ENCODE results near the gene HSBP1L1. TPM values are rescaled to one million over a fixed set of nuclear protein-coding genes. Genes with fewer than 3 reads are reported as not detected.

HSBP1L1 gene
- total and polyA plus RNA-seq, 2 donors (not counting 1 experiment from before 2014, with no cell fraction given) = 13.4 to 24.6 TPM

DNA sequence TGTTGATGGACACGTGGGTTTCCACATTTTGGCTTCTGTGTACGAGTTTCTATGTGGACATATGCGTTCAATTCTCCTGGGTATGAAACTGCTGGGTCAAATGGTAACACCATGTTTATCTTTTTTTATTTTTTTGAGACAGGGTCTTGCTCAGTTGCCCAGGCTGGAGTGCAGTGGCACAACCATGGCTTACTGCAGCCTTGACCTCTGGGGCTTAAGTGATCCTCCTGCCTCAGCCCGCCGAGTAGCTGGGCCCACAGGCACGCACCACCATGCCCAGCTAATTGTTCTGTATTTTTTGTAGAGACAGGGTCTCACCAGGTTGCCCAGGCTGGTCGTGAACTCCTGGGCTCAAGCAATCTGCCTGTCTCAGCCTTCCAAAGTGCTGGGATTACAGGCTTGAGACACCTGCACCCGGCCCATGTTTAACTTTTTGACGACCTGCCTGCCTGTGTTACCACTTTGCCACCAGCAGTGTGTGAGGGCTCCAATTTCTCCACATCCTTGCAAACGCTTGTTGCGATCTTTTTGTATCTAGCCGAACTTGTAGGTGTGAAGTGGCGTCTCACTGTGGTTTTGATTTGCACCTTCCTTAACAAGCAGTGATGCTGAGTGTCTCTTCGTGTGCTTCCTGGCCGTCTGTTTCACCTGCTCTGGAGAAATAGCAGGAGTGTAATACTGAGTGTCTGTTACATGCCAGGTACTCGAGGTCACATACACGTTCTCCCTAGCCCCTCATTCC is 6.9 kb downstream of the HSBP1L1 start:
- no peak overlapping the region for H3K4me3 ChIP-seq (replicated peaks in 1 of 4; ENCODE audit: control extremely low read depth in 1 of 4, insufficient read depth in 1 of 4, low read depth in 3 of 4, low read length in 4 of 4)
- TF ChIP-seq CTCF (conservative IDR thresholded peaks at IDR 0.05 in 1 of 2, IDR thresholded peaks at IDR 0.05 in 1 of 2; ENCODE audit: low read depth in 1 of 2, low read length in 2 of 2) = no peak
- TF ChIP-seq EZH2 (IDR thresholded peaks at IDR 0.05; ENCODE audit: low read length, missing control alignments) = no peak
- H3K27ac ChIP-seq (ENCODE audit: insufficient read depth, low read length) = no peak overlapping the region
- H4K20me1 ChIP-seq (ENCODE audit: control insufficient read depth, extremely low read depth, insufficient read depth, low read length) = no peaks in the 10 kb centered on the region
- no peaks in the 10 kb centered on the region for H3K9me3 ChIP-seq (ENCODE audit: control insufficient read depth, insufficient read depth, low read depth, low read length)
- DNase-seq (ENCODE audit: low read depth in 2 of 2) = no peak
- H3K4me2 ChIP-seq (ENCODE audit: extremely low read depth, insufficient read depth, low read length) = no peak overlapping the region
- peaks cover 23% of the 10 kb centered on the region for H3K79me2 ChIP-seq (ENCODE audit: control insufficient read depth, insufficient read depth, low read length)
- H3K4me1 ChIP-seq (ENCODE audit: control insufficient read depth, extremely low read depth, insufficient read depth, low read length) = no peaks in the 10 kb centered on the region
- H2AFZ ChIP-seq (ENCODE audit: low read length) = no peak overlapping the region
- H3K27me3 ChIP-seq (ENCODE audit: control insufficient read depth, insufficient read depth, low read length) = no peaks in the 10 kb centered on the region
- peaks cover 16% of the 10 kb centered on the region for H3K36me3 ChIP-seq (ENCODE audit: control insufficient read depth, insufficient read depth, low read length)
- no peak overlapping the region for H3K9ac ChIP-seq (ENCODE audit: insufficient read depth, low read length)

DNA sequence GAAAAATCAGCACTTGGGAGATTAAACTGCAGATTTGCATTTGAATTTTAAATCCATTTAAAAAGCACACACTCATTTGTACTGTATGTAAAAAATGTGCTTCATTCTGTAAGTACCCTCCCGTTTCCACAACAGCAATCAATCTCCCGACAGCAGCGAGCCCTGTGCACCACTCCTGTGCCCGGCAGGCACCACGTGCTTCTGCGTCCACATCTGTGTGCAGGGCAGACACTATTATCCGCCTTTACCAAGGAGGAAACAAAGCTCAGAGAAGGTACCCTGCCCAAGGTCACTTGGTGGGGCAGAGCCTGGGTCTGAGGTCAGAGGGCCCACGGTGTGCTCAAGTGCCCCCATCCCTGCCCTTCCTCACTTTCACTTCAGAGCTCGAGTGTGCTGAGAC is 7.5 kb downstream of the HSBP1L1 start:
- H3K9ac ChIP-seq (ENCODE audit: insufficient read depth, low read length) = no peak overlapping the region
- DNase-seq (ENCODE audit: low read depth in 2 of 2) = no peak
- TF ChIP-seq CTCF (conservative IDR thresholded peaks at IDR 0.05 in 1 of 2, IDR thresholded peaks at IDR 0.05 in 1 of 2; ENCODE audit: low read depth in 1 of 2, low read length in 2 of 2) (no peak), EZH2 (IDR thresholded peaks at IDR 0.05; ENCODE audit: low read length, missing control alignments) (no peak)
- H3K27ac ChIP-seq (ENCODE audit: insufficient read depth, low read length) = no peak overlapping the region
- peaks cover 17% of the 10 kb centered on the region for H3K36me3 ChIP-seq (ENCODE audit: control insufficient read depth, insufficient read depth, low read length)
- no peaks in the 10 kb centered on the region for H4K20me1 ChIP-seq (ENCODE audit: control insufficient read depth, extremely low read depth, insufficient read depth, low read length)
- H3K9me3 ChIP-seq (ENCODE audit: control insufficient read depth, insufficient read depth, low read depth, low read length) = no peaks in the 10 kb centered on the region
- no peaks in the 10 kb centered on the region for H3K27me3 ChIP-seq (ENCODE audit: control insufficient read depth, insufficient read depth, low read length)
- no peak overlapping the region for H3K4me2 ChIP-seq (ENCODE audit: extremely low read depth, insufficient read depth, low read length)
- H3K4me3 ChIP-seq (replicated peaks in 1 of 4; ENCODE audit: control extremely low read depth in 1 of 4, insufficient read depth in 1 of 4, low read depth in 3 of 4, low read length in 4 of 4) = no peak overlapping the region
- no peaks in the 10 kb centered on the region for H3K4me1 ChIP-seq (ENCODE audit: control insufficient read depth, extremely low read depth, insufficient read depth, low read length)
- peaks cover 29% of the 10 kb centered on the region for H3K79me2 ChIP-seq (ENCODE audit: control insufficient read depth, insufficient read depth, low read length)
- no peak overlapping the region for H2AFZ ChIP-seq (ENCODE audit: low read length)

DNA sequence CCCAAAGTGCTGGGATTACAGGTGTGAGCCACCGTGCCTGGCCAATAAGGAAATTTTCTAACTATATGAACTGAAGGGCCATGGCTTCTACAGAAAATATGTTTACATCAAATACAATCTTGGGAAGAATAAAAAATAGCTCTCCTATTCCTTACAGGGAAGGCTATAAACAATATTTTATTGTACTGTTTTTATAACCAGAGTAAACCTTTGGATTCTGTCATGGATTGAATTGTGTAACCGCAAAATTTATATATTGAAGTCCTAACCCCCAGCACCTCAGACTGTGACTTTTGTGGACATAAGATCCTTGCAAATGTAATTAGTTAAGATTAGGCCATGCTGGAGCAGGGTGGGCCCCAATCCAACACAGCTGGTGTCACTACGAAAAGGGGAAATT is 8.3 kb downstream of the HSBP1L1 start:
- no peak overlapping the region for H3K4me3 ChIP-seq (replicated peaks in 1 of 4; ENCODE audit: control extremely low read depth in 1 of 4, insufficient read depth in 1 of 4, low read depth in 3 of 4, low read length in 4 of 4)
- no peaks in the 10 kb centered on the region for H4K20me1 ChIP-seq (ENCODE audit: control insufficient read depth, extremely low read depth, insufficient read depth, low read length)
- H3K4me2 ChIP-seq (ENCODE audit: extremely low read depth, insufficient read depth, low read length) = no peak overlapping the region
- TF ChIP-seq CTCF (conservative IDR thresholded peaks at IDR 0.05 in 1 of 2, IDR thresholded peaks at IDR 0.05 in 1 of 2; ENCODE audit: low read depth in 1 of 2, low read length in 2 of 2) (no peak), EZH2 (IDR thresholded peaks at IDR 0.05; ENCODE audit: low read length, missing control alignments) (no peak)
- no peak overlapping the region for H3K9ac ChIP-seq (ENCODE audit: insufficient read depth, low read length)
- H3K79me2 ChIP-seq (ENCODE audit: control insufficient read depth, insufficient read depth, low read length) = peaks cover 36% of the 10 kb centered on the region
- H3K4me1 ChIP-seq (ENCODE audit: control insufficient read depth, extremely low read depth, insufficient read depth, low read length) = no peaks in the 10 kb centered on the region
- H3K27me3 ChIP-seq (ENCODE audit: control insufficient read depth, insufficient read depth, low read length) = no peaks in the 10 kb centered on the region
- H2AFZ ChIP-seq (ENCODE audit: low read length) = no peak overlapping the region
- H3K9me3 ChIP-seq (ENCODE audit: control insufficient read depth, insufficient read depth, low read depth, low read length) = no peaks in the 10 kb centered on the region
- H3K27ac ChIP-seq (ENCODE audit: insufficient read depth, low read length) = no peak overlapping the region
- no peak for DNase-seq (ENCODE audit: low read depth in 2 of 2)
- H3K36me3 ChIP-seq (ENCODE audit: control insufficient read depth, insufficient read depth, low read length) = peaks cover 17% of the 10 kb centered on the region

Measured in fibroblast of lung (primary cell).